SJCRH30 (cell line): Measurements from ENCODE around the gene MOSPD2. TPM values are rescaled to one million over a fixed set of nuclear protein-coding genes. Genes with fewer than 3 reads are reported as not detected.

Source experiments
- total RNA-seq: library from RNA; depleted of rRNA; stranded (reverse); fragments of >200 nt; shearing (Covaris generic); gene quantifications from 2 replicates; pipeline ENCODE4 v1.2.3, GENCODE V29; 2014; rRNA removed

Gene MOSPD2
- total RNA-seq, 1 experiment from 2014 or later = 17.0 TPM

Other genes starting within 250 kb of the MOSPD2 start
- 44.4 and 53.8 TPM in 2 replicates for gene FANCB, start 352 bp upstream of the MOSPD2 start, total RNA-seq